Measurements from ENCODE around the gene OAS2. TPM values are rescaled to one million over a fixed set of nuclear protein-coding genes. Genes with fewer than 3 reads are reported as not detected.

Gene OAS2
- total RNA-seq, 1 experiment from 2014 or later = 0.25 TPM

- H3K27me3 Mint-ChIP-seq (ENCODE audit: insufficient read depth, unreplicated experiment) = no peaks in the 10 kb centered on the region
- POLR2A ChIA-PET = no interaction called here
- DNase-seq = no peak
- CTCF ChIA-PET = no interaction called here
- Histone ChIP-seq H3K4me3 (ENCODE audit: low read depth, low read length) (no peak overlapping the region), H3K36me3 (ENCODE audit: control insufficient read depth, insufficient read depth, low read length) (no peaks in the 10 kb centered on the region), H3K4me1 (peaks cover 37% of the 10 kb centered on the region), H3K27me3 (replicated peaks; ENCODE audit: control insufficient read depth, insufficient read depth, low read length) (no peaks in the 10 kb centered on the region), H3K9me3 (peaks cover 31% of the 10 kb centered on the region)
- H3K4me1 Mint-ChIP-seq (ENCODE audit: low read depth, unreplicated experiment) = peaks cover 13% of the 10 kb centered on the region
- H3K9me3 Mint-ChIP-seq (ENCODE audit: unreplicated experiment) = peaks cover 9% of the 10 kb centered on the region
- H3K36me3 Mint-ChIP-seq (ENCODE audit: insufficient read depth, unreplicated experiment) = peaks cover 10% of the 10 kb centered on the region
- no peak overlapping the region for H3K27ac Mint-ChIP-seq (ENCODE audit: unreplicated experiment)
- intact Hi-C loops (cut with micrococcal nuclease; ENCODE audit: unreplicated experiment) = no loop called here
- TF ChIP-seq, protein P1, sequence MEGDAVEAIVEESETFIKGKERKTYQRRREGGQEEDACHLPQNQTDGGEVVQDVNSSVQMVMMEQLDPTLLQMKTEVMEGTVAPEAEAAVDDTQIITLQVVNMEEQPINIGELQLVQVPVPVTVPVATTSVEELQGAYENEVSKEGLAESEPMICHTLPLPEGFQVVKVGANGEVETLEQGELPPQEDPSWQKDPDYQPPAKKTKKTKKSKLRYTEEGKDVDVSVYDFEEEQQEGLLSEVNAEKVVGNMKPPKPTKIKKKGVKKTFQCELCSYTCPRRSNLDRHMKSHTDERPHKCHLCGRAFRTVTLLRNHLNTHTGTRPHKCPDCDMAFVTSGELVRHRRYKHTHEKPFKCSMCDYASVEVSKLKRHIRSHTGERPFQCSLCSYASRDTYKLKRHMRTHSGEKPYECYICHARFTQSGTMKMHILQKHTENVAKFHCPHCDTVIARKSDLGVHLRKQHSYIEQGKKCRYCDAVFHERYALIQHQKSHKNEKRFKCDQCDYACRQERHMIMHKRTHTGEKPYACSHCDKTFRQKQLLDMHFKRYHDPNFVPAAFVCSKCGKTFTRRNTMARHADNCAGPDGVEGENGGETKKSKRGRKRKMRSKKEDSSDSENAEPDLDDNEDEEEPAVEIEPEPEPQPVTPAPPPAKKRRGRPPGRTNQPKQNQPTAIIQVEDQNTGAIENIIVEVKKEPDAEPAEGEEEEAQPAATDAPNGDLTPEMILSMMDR (IDR thresholded peaks at IDR 0.05; ENCODE audit: insufficient read depth in 1 of 2, low read depth in 1 of 2, low read length in 1 of 2, severe bottlenecking in 1 of 2, unreplicated experiment in 1 of 2) = no peak
- no peak overlapping the region for H3K4me3 Mint-ChIP-seq (ENCODE audit: unreplicated experiment)
- no TSS peak for BruUV-seq (replicated peaks)
Observed at GRCh38 chr12:112929715-112930114, 48.6 kb upstream of the OAS2 start.

- no peak overlapping the region for H3K4me3 Mint-ChIP-seq (ENCODE audit: unreplicated experiment)
- CTCF ChIA-PET = interaction anchor here (0.5 kb wide), 1 partner anchor 30 kb away, joined by 5 read pairs; no protein-coding TSS in a partner anchor
- H3K27me3 Mint-ChIP-seq (ENCODE audit: insufficient read depth, unreplicated experiment) = no peaks in the 10 kb centered on the region
- intact Hi-C loops (cut with micrococcal nuclease; ENCODE audit: unreplicated experiment) = no loop called here
- H3K36me3 Mint-ChIP-seq (ENCODE audit: insufficient read depth, unreplicated experiment) = peaks cover 10% of the 10 kb centered on the region
- Histone ChIP-seq H3K36me3 (ENCODE audit: control insufficient read depth, insufficient read depth, low read length) (no peaks in the 10 kb centered on the region), H3K27me3 (replicated peaks; ENCODE audit: control insufficient read depth, insufficient read depth, low read length) (no peaks in the 10 kb centered on the region), H3K4me1 (peaks cover 31% of the 10 kb centered on the region), H3K9me3 (peaks cover 31% of the 10 kb centered on the region), H3K4me3 (ENCODE audit: low read depth, low read length) (no peak overlapping the region)
- POLR2A ChIA-PET = no interaction called here
- DNase-seq = no peak
- H3K4me1 Mint-ChIP-seq (ENCODE audit: low read depth, unreplicated experiment) = peaks cover 13% of the 10 kb centered on the region
- H3K9me3 Mint-ChIP-seq (ENCODE audit: unreplicated experiment) = peaks cover 10% of the 10 kb centered on the region
- no TSS peak for BruUV-seq (replicated peaks)
- TF ChIP-seq, protein P1 (IDR thresholded peaks at IDR 0.05; ENCODE audit: insufficient read depth in 1 of 2, low read depth in 1 of 2, low read length in 1 of 2, severe bottlenecking in 1 of 2, unreplicated experiment in 1 of 2) = no peak
- no peak overlapping the region for H3K27ac Mint-ChIP-seq (ENCODE audit: unreplicated experiment)
Observed at GRCh38 chr12:112930350-112930749, 48.0 kb upstream of the OAS2 start.

- Histone ChIP-seq H3K27me3 (replicated peaks; ENCODE audit: control insufficient read depth, insufficient read depth, low read length) (no peaks in the 10 kb centered on the region), H3K36me3 (ENCODE audit: control insufficient read depth, insufficient read depth, low read length) (no peaks in the 10 kb centered on the region), H3K4me3 (ENCODE audit: low read depth, low read length) (no peak overlapping the region), H3K4me1 (peaks cover 12% of the 10 kb centered on the region), H3K9me3 (peaks cover 19% of the 10 kb centered on the region)
- no TSS peak for BruUV-seq (replicated peaks)
- no peak for DNase-seq
- H3K27ac Mint-ChIP-seq (ENCODE audit: unreplicated experiment) = no peak overlapping the region
- TF ChIP-seq, protein P1 (IDR thresholded peaks at IDR 0.05; ENCODE audit: insufficient read depth in 1 of 2, low read depth in 1 of 2, low read length in 1 of 2, severe bottlenecking in 1 of 2, unreplicated experiment in 1 of 2) = no peak
- intact Hi-C loops (cut with micrococcal nuclease; ENCODE audit: unreplicated experiment) = no loop called here
- no peaks in the 10 kb centered on the region for H3K36me3 Mint-ChIP-seq (ENCODE audit: insufficient read depth, unreplicated experiment)
- no peaks in the 10 kb centered on the region for H3K27me3 Mint-ChIP-seq (ENCODE audit: insufficient read depth, unreplicated experiment)
- ChIA-PET POLR2A (no interaction called here), CTCF (no interaction called here)
- no peak overlapping the region for H3K4me3 Mint-ChIP-seq (ENCODE audit: unreplicated experiment)
- peaks cover 6% of the 10 kb centered on the region for H3K4me1 Mint-ChIP-seq (ENCODE audit: low read depth, unreplicated experiment)
- peaks cover 6% of the 10 kb centered on the region for H3K9me3 Mint-ChIP-seq (ENCODE audit: unreplicated experiment)
Observed at GRCh38 chr12:112932485-112933128, 45.7 kb upstream of the OAS2 start.
